ENCODE data around the gene ACVR1B.

DNA sequence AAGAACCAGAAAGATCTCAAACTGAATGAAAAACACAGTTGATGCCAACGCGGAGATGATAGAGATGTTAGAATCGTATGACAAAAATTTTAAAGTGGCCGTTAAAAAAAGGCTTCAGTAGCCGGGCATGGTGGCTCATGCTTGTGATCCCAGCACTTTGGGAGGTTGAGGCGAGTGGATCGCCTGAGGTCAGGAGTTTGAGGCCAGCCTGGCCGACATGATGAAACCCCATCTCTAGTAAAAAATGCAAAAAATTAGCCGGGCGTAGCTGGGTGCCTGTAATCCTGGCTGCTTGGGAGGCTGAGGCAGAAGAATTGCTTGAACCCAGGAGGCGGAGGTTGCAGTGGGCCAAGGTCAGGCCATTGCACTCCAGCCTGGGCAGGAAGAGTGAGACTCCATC is 49.6 kb upstream of the ACVR1B start:
- no peak for TF ChIP-seq CTCF (IDR thresholded peaks at IDR 0.05)
- TF ChIP-seq POLR2A (IDR thresholded peaks at IDR 0.05), result no peak
